ENCODE measurements around the gene AGA. TPM values are rescaled to one million over a fixed set of nuclear protein-coding genes. Genes with fewer than 3 reads are reported as not detected.

AGA gene
- total RNA-seq, 1 experiment from 2014 or later = 7.6 TPM

DNA sequence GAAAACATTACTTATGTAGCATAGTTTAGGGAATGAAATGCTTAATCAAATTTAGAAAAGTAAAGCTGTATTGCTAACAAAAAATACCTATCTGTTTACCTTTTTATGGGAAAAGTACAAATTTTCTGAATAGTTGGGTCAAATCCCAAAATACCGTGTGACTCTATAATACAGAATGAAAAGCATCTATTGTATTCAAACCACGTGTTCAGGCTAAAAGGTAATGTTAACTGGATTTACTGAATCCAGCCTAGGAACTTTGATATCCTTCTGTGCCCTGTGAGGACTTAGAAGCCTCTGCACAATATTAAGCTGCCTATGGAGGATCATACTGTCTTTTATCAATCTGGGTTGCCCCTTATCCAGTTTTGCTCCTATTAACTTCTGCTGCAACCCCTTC is 36.3 kb upstream of the AGA start:
- Histone ChIP-seq H3K9ac (ENCODE audit: low read length) (no peak overlapping the region), H3K36me3 (ENCODE audit: control insufficient read depth in 1 of 2, insufficient read depth in 2 of 2, low read length in 2 of 2) (no peaks in the 10 kb centered on the region), H3K27ac (ENCODE audit: low read depth, low read length) (no peak overlapping the region), H3K79me2 (ENCODE audit: insufficient read depth, low read length) (no peaks in the 10 kb centered on the region), H2AFZ (ENCODE audit: low read depth, low read length, poor library complexity, severe bottlenecking) (no peak overlapping the region), H3K4me2 (ENCODE audit: low read length) (no peak overlapping the region), H3K4me1 (ENCODE audit: control insufficient read depth in 1 of 2, insufficient read depth in 2 of 2, low read length in 2 of 2) (no peaks in the 10 kb centered on the region), H3K9me2 (ENCODE audit: insufficient read depth) (no peaks in the 10 kb centered on the region), H4K20me1 (ENCODE audit: insufficient read depth) (no peaks in the 10 kb centered on the region), H3K27me3 (ENCODE audit: insufficient read depth, low read length) (no peaks in the 10 kb centered on the region), H3K4me3 (replicated peaks in 1 of 2; ENCODE audit: low read depth in 1 of 2, low read length in 2 of 2) (no peak overlapping the region), H3K9me3 (ENCODE audit: control insufficient read depth in 1 of 2, insufficient read depth in 1 of 2, low read depth in 1 of 2, low read length in 2 of 2) (no peaks in the 10 kb centered on the region)
- ChIA-PET POLR2A (no interaction called here), CTCF (no interaction called here), RAD21 (ENCODE audit: low non-redundant PET in 1 of 2, low total read pairs in 2 of 2, uncharacterized antibody in 2 of 2, unreplicated experiment in 2 of 2) (no interaction called here)
- BruUV-seq (replicated peaks) = no TSS peak
- no peak for DNase-seq (ENCODE audit: low read depth, low spot score)
- intact Hi-C loops (cut with micrococcal nuclease) = no loop called here
- TF ChIP-seq EZH2 (IDR thresholded peaks at IDR 0.05) (no peak), EZH2phosphoT487 (IDR thresholded peaks at IDR 0.05; ENCODE audit: borderline replicate concordance) (no peak), CBX3 (IDR thresholded peaks at IDR 0.05; ENCODE audit: low read depth) (no peak), SP1 (IDR thresholded peaks at IDR 0.05; ENCODE audit: low read depth) (no peak), TCF7L2 (IDR thresholded peaks at IDR 0.05; ENCODE audit: borderline replicate concordance, extremely low read depth, insufficient read depth, insufficient read length) (no peak), ELF1 (IDR thresholded peaks at IDR 0.05; ENCODE audit: borderline replicate concordance, low read depth) (no peak), RAD21 (IDR thresholded peaks at IDR 0.05; ENCODE audit: low read depth) (no peak)
- TF ChIP-seq, protein P1, sequence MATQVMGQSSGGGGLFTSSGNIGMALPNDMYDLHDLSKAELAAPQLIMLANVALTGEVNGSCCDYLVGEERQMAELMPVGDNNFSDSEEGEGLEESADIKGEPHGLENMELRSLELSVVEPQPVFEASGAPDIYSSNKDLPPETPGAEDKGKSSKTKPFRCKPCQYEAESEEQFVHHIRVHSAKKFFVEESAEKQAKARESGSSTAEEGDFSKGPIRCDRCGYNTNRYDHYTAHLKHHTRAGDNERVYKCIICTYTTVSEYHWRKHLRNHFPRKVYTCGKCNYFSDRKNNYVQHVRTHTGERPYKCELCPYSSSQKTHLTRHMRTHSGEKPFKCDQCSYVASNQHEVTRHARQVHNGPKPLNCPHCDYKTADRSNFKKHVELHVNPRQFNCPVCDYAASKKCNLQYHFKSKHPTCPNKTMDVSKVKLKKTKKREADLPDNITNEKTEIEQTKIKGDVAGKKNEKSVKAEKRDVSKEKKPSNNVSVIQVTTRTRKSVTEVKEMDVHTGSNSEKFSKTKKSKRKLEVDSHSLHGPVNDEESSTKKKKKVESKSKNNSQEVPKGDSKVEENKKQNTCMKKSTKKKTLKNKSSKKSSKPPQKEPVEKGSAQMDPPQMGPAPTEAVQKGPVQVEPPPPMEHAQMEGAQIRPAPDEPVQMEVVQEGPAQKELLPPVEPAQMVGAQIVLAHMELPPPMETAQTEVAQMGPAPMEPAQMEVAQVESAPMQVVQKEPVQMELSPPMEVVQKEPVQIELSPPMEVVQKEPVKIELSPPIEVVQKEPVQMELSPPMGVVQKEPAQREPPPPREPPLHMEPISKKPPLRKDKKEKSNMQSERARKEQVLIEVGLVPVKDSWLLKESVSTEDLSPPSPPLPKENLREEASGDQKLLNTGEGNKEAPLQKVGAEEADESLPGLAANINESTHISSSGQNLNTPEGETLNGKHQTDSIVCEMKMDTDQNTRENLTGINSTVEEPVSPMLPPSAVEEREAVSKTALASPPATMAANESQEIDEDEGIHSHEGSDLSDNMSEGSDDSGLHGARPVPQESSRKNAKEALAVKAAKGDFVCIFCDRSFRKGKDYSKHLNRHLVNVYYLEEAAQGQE (IDR thresholded peaks at IDR 0.05; ENCODE audit: low read depth) = no peak
- no peak for ATAC-seq
